ENCODE measurements around the gene TGFB2. TPM values are rescaled to one million over a fixed set of nuclear protein-coding genes. Genes with fewer than 3 reads are reported as not detected.
A peak's percentile ranks its signal among the peaks of the same experiment; 100 is the strongest.

Gene TGFB2
- total RNA-seq, 5 donors from 2014 or later (not counting 1 experiment from before 2014, with no cell fraction given): 0.06 to 0.23 (median 0.23) TPM; not detected in 2

- ATAC-seq (replicated peaks in 1 of 4): peak; percentile 82 to 93 (median 87)
- peaks cover 19 to 30% of the 10 kb centered on the region in 2 donors for H3K27me3 Mint-ChIP-seq
- Histone ChIP-seq H3K27me3 (replicated peaks in 1 of 2; ENCODE audit: control insufficient read depth in 2 of 2, extremely low read depth in 1 of 2, insufficient read depth in 2 of 2, low read length in 1 of 2) (peaks cover 0 to 11% of the 10 kb centered on the region in 2 experiments), H3K36me3 (ENCODE audit: control insufficient read depth in 2 of 2, extremely low read depth in 1 of 2, insufficient read depth in 1 of 2, low read length in 1 of 2) (no peaks in the 10 kb centered on the region), H3K9me3 (no peaks in the 10 kb centered on the region), H3K4me3 (ENCODE audit: control insufficient read depth in 1 of 2, extremely low read depth in 1 of 2, low read length in 1 of 2) (no peak overlapping the region), H3K27ac (ENCODE audit: low read length) (no peak overlapping the region), H3K4me1 (ENCODE audit: control insufficient read depth in 1 of 2, extremely low read depth in 1 of 2, insufficient read depth in 2 of 2, low read length in 2 of 2) (peaks cover 0 to 6% of the 10 kb centered on the region in 2 experiments)
- no peak overlapping the region for H3K27ac Mint-ChIP-seq
- no peaks in the 10 kb centered on the region for H3K9me3 Mint-ChIP-seq
- H3K36me3 Mint-ChIP-seq: no peaks in the 10 kb centered on the region
- 20% methylated on average over 1 of the region's 4 CpGs for WGBS (ENCODE audit: insufficient coverage)
- H3K4me3 Mint-ChIP-seq: no peak overlapping the region
- CTCF ChIA-PET: interaction anchor here in 1 of 2 donors (0.6 kb wide), 1 partner anchor 13 kb away, joined by 5 read pairs; no protein-coding TSS in a partner anchor
- H3K4me1 Mint-ChIP-seq: peaks cover 9 to 12% (median 10%) of the 10 kb centered on the region in 3 donors
- DNase-seq: peak in 15 of 35 experiments; percentile 1 to 41 (median 10)
- POLR2A ChIA-PET: no interaction called here
Measured at GRCh38 chr1:218377143-218377660, 32.1 kb downstream of the TGFB2 start.

- DNase-seq (no peak), ATAC-seq (replicated peaks in 1 of 4) (no peak)
- Histone ChIP-seq H3K27me3 (replicated peaks in 1 of 2; ENCODE audit: control insufficient read depth in 2 of 2, extremely low read depth in 1 of 2, insufficient read depth in 2 of 2, low read length in 1 of 2) (peaks cover 0 to 16% of the 10 kb centered on the region in 2 experiments), H3K4me1 (ENCODE audit: control insufficient read depth in 1 of 2, extremely low read depth in 1 of 2, insufficient read depth in 2 of 2, low read length in 2 of 2) (peaks cover 0 to 6% of the 10 kb centered on the region in 2 experiments), H3K9me3 (no peaks in the 10 kb centered on the region), H3K27ac (ENCODE audit: low read length) (no peak overlapping the region), H3K36me3 (ENCODE audit: control insufficient read depth in 2 of 2, extremely low read depth in 1 of 2, insufficient read depth in 1 of 2, low read length in 1 of 2) (no peaks in the 10 kb centered on the region), H3K4me3 (ENCODE audit: control insufficient read depth in 1 of 2, extremely low read depth in 1 of 2, low read length in 1 of 2) (no peak overlapping the region)
- no peaks in the 10 kb centered on the region for H3K9me3 Mint-ChIP-seq
- ChIA-PET CTCF (interaction anchor here in 1 of 2 donors (0.6 kb wide), 1 partner anchor 9 kb away, joined by 3 read pairs; no protein-coding TSS in a partner anchor), POLR2A (interaction anchor here in 1 of 2 donors (0.7 kb wide), 1 partner anchor 12 kb away, joined by 4 read pairs; no protein-coding TSS in a partner anchor)
- H3K4me3 Mint-ChIP-seq: no peak overlapping the region
- peaks cover 28 to 34% of the 10 kb centered on the region in 2 donors for H3K27me3 Mint-ChIP-seq
- H3K27ac Mint-ChIP-seq: no peak overlapping the region
- 92% methylated on average over 2 of the region's 7 CpGs for WGBS (ENCODE audit: insufficient coverage)
- H3K4me1 Mint-ChIP-seq: peaks cover 9 to 12% (median 10%) of the 10 kb centered on the region in 3 donors
- no peaks in the 10 kb centered on the region for H3K36me3 Mint-ChIP-seq
Measured at GRCh38 chr1:218380125-218380977, 35.2 kb downstream of the TGFB2 start.

- peaks cover 0 to 16% of the 10 kb centered on the region in 2 experiments for H3K27me3 ChIP-seq (replicated peaks in 1 of 2; ENCODE audit: control insufficient read depth in 2 of 2, extremely low read depth in 1 of 2, insufficient read depth in 2 of 2, low read length in 1 of 2)
- H3K4me3 Mint-ChIP-seq: no peak overlapping the region
Measured at GRCh38 chr1:218382261-218382660, 37.1 kb downstream of the TGFB2 start.

GRCh38 chr1:218383051-218383450 lies 37.9 kb downstream of the TGFB2 start:
- ATAC-seq (replicated peaks in 1 of 4) (no peak), DNase-seq (no peak)
- Histone ChIP-seq H3K27ac (ENCODE audit: low read length) (no peak overlapping the region), H3K4me3 (ENCODE audit: control insufficient read depth in 1 of 2, extremely low read depth in 1 of 2, low read length in 1 of 2) (no peak overlapping the region), H3K9me3 (no peaks in the 10 kb centered on the region), H3K4me1 (ENCODE audit: control insufficient read depth in 1 of 2, extremely low read depth in 1 of 2, insufficient read depth in 2 of 2, low read length in 2 of 2) (no peaks in the 10 kb centered on the region), H3K27me3 (replicated peaks in 1 of 2; ENCODE audit: control insufficient read depth in 2 of 2, extremely low read depth in 1 of 2, insufficient read depth in 2 of 2, low read length in 1 of 2) (peaks cover 0 to 15% of the 10 kb centered on the region in 2 experiments), H3K36me3 (ENCODE audit: control insufficient read depth in 2 of 2, extremely low read depth in 1 of 2, insufficient read depth in 1 of 2, low read length in 1 of 2) (no peaks in the 10 kb centered on the region)
- H3K36me3 Mint-ChIP-seq: no peaks in the 10 kb centered on the region
- H3K27me3 Mint-ChIP-seq: peaks cover 27 to 29% of the 10 kb centered on the region in 2 donors
- 20% methylated on average over 1 of the region's 2 CpGs for WGBS (ENCODE audit: insufficient coverage)
- H3K9me3 Mint-ChIP-seq: no peaks in the 10 kb centered on the region
- ChIA-PET CTCF (no interaction called here), POLR2A (no interaction called here)
- H3K27ac Mint-ChIP-seq: no peak overlapping the region
- H3K4me3 Mint-ChIP-seq: no peak overlapping the region
- H3K4me1 Mint-ChIP-seq: no peaks in the 10 kb centered on the region

More at GRCh38 chr1:218382261-218382660, 37.1 kb downstream of the TGFB2 start:
- peaks cover 4 to 6% (median 5%) of the 10 kb centered on the region in 3 donors for H3K4me1 Mint-ChIP-seq
- no peaks in the 10 kb centered on the region for H3K36me3 ChIP-seq (ENCODE audit: control insufficient read depth in 2 of 2, extremely low read depth in 1 of 2, insufficient read depth in 1 of 2, low read length in 1 of 2)
- ChIA-PET POLR2A (no interaction called here), CTCF (no interaction called here)
- no peak overlapping the region for H3K27ac ChIP-seq (ENCODE audit: low read length)
- peaks cover 26 to 27% of the 10 kb centered on the region in 2 donors for H3K27me3 Mint-ChIP-seq
- peaks cover 0 to 3% of the 10 kb centered on the region in 2 experiments for H3K4me1 ChIP-seq (ENCODE audit: control insufficient read depth in 1 of 2, extremely low read depth in 1 of 2, insufficient read depth in 2 of 2, low read length in 2 of 2)
- WGBS (ENCODE audit: insufficient coverage): no CpG with 5 or more reads among the region's 4 CpGs
- H3K36me3 Mint-ChIP-seq: no peaks in the 10 kb centered on the region
- ATAC-seq (replicated peaks in 1 of 4) (no peak), DNase-seq (no peak)
- H3K27ac Mint-ChIP-seq: no peak overlapping the region
- H3K4me3 ChIP-seq (ENCODE audit: control insufficient read depth in 1 of 2, extremely low read depth in 1 of 2, low read length in 1 of 2): no peak overlapping the region
- no peaks in the 10 kb centered on the region for H3K9me3 Mint-ChIP-seq
- H3K9me3 ChIP-seq: no peaks in the 10 kb centered on the region

GRCh38 chr1:218383681-218384080 lies 38.5 kb downstream of the TGFB2 start:
- ChIA-PET CTCF (no interaction called here), POLR2A (no interaction called here)
- DNase-seq (no peak), ATAC-seq (replicated peaks in 1 of 4) (no peak)
- H3K36me3 Mint-ChIP-seq: no peaks in the 10 kb centered on the region
- H3K27ac Mint-ChIP-seq: no peak overlapping the region
- no peak overlapping the region for H3K4me3 ChIP-seq (ENCODE audit: control insufficient read depth in 1 of 2, extremely low read depth in 1 of 2, low read length in 1 of 2)
- H3K27me3 Mint-ChIP-seq: peaks cover 28 to 32% of the 10 kb centered on the region in 2 donors
- WGBS (ENCODE audit: insufficient coverage): no CpG with 5 or more reads among the region's 8 CpGs
- H3K9me3 Mint-ChIP-seq: no peaks in the 10 kb centered on the region
- H3K4me1 Mint-ChIP-seq: no peaks in the 10 kb centered on the region
- no peaks in the 10 kb centered on the region for H3K9me3 ChIP-seq
- no peak overlapping the region for H3K4me3 Mint-ChIP-seq
- no peaks in the 10 kb centered on the region for H3K36me3 ChIP-seq (ENCODE audit: control insufficient read depth in 2 of 2, extremely low read depth in 1 of 2, insufficient read depth in 1 of 2, low read length in 1 of 2)
- no peak overlapping the region for H3K27ac ChIP-seq (ENCODE audit: low read length)
- H3K4me1 ChIP-seq (ENCODE audit: control insufficient read depth in 1 of 2, extremely low read depth in 1 of 2, insufficient read depth in 2 of 2, low read length in 2 of 2): no peaks in the 10 kb centered on the region
- peaks cover 0 to 10% of the 10 kb centered on the region in 2 experiments for H3K27me3 ChIP-seq (replicated peaks in 1 of 2; ENCODE audit: control insufficient read depth in 2 of 2, extremely low read depth in 1 of 2, insufficient read depth in 2 of 2, low read length in 1 of 2)

- peaks cover 33% of the 10 kb centered on the region in 2 donors for H3K27me3 Mint-ChIP-seq
- H3K36me3 Mint-ChIP-seq: no peaks in the 10 kb centered on the region
- no peaks in the 10 kb centered on the region for H3K4me1 Mint-ChIP-seq
- no peak overlapping the region for H3K4me3 ChIP-seq (ENCODE audit: control insufficient read depth in 1 of 2, extremely low read depth in 1 of 2, low read length in 1 of 2)
- no peaks in the 10 kb centered on the region for H3K36me3 ChIP-seq (ENCODE audit: control insufficient read depth in 2 of 2, extremely low read depth in 1 of 2, insufficient read depth in 1 of 2, low read length in 1 of 2)
- ChIA-PET POLR2A (no interaction called here), CTCF (no interaction called here)
- H3K9me3 ChIP-seq: no peaks in the 10 kb centered on the region
- no peak for ATAC-seq (replicated peaks in 1 of 4)
- DNase-seq: no peak
- H3K4me1 ChIP-seq (ENCODE audit: control insufficient read depth in 1 of 2, extremely low read depth in 1 of 2, insufficient read depth in 2 of 2, low read length in 2 of 2): no peaks in the 10 kb centered on the region
- peaks cover 0 to 9% of the 10 kb centered on the region in 2 experiments for H3K27me3 ChIP-seq (replicated peaks in 1 of 2; ENCODE audit: control insufficient read depth in 2 of 2, extremely low read depth in 1 of 2, insufficient read depth in 2 of 2, low read length in 1 of 2)
- no peaks in the 10 kb centered on the region for H3K9me3 Mint-ChIP-seq
- no peak overlapping the region for H3K4me3 Mint-ChIP-seq
- 74% methylated on average over 3 of the region's 6 CpGs for WGBS (ENCODE audit: insufficient coverage)
- no peak overlapping the region for H3K27ac Mint-ChIP-seq
- H3K27ac ChIP-seq (ENCODE audit: low read length): no peak overlapping the region
Measured at GRCh38 chr1:218384581-218384993, 39.5 kb downstream of the TGFB2 start.
